ENCODE data around the gene ALKBH5. TPM values are rescaled to one million over a fixed set of nuclear protein-coding genes. Genes with fewer than 3 reads are reported as not detected.

The ALKBH5 gene
- total RNA-seq, 4 donors from 2014 or later, result 67.1 to 92.7 (median 73.2) TPM

GRCh38 chr17:18177133-18177532 lies 6.5 kb upstream of the ALKBH5 start:
- no peak for DNase-seq (ENCODE audit: low spot score in 2 of 2)
- Histone ChIP-seq H3K27me3 (no peaks in the 10 kb centered on the region), H3K4me3 (no peak overlapping the region), H3K27ac (no peak overlapping the region), H3K4me1 (peaks cover 11% of the 10 kb centered on the region), H3K36me3 (no peaks in the 10 kb centered on the region), H3K9me3 (no peaks in the 10 kb centered on the region)
- no peak for TF ChIP-seq POLR2AphosphoS5 (IDR thresholded peaks at IDR 0.05)
- TF ChIP-seq EP300 (IDR thresholded peaks at IDR 0.05), result no peak
- TF ChIP-seq CTCF (IDR thresholded peaks at IDR 0.05), result no peak
- no peak for TF ChIP-seq POLR2A (IDR thresholded peaks at IDR 0.05)

GRCh38 chr17:18177722-18178121 lies 5.9 kb upstream of the ALKBH5 start:
- no peak overlapping the region for H3K27ac ChIP-seq
- no peak for DNase-seq (ENCODE audit: low spot score in 2 of 2)

GRCh38 chr17:18179196-18179595 lies 4.4 kb upstream of the ALKBH5 start:
- Histone ChIP-seq H3K9me3 (no peaks in the 10 kb centered on the region), H3K4me3 (no peak overlapping the region), H3K27me3 (no peaks in the 10 kb centered on the region), H3K36me3 (no peaks in the 10 kb centered on the region), H3K4me1 (peaks cover 18% of the 10 kb centered on the region), H3K27ac (no peak overlapping the region)
- TF ChIP-seq POLR2A (IDR thresholded peaks at IDR 0.05), result no peak
- no peak for TF ChIP-seq EP300 (IDR thresholded peaks at IDR 0.05)
- TF ChIP-seq CTCF (IDR thresholded peaks at IDR 0.05), result no peak
- TF ChIP-seq POLR2AphosphoS5 (IDR thresholded peaks at IDR 0.05), result no peak
- 100% methylated on average over 1 of the region's 1 CpG for WGBS
- DNase-seq (ENCODE audit: low spot score in 2 of 2), result no peak

More at GRCh38 chr17:18177722-18178121, 5.9 kb upstream of the ALKBH5 start:
- WGBS, result 83% methylated on average over 8 of the region's 8 CpGs
- peaks cover 17% of the 10 kb centered on the region for H3K4me1 ChIP-seq
- H3K27me3 ChIP-seq, result no peaks in the 10 kb centered on the region
- H3K4me3 ChIP-seq, result no peak overlapping the region
- H3K36me3 ChIP-seq, result no peaks in the 10 kb centered on the region
- TF ChIP-seq POLR2AphosphoS5 (IDR thresholded peaks at IDR 0.05) (no peak), EP300 (IDR thresholded peaks at IDR 0.05) (no peak), POLR2A (IDR thresholded peaks at IDR 0.05) (no peak), CTCF (IDR thresholded peaks at IDR 0.05) (no peak)
- no peaks in the 10 kb centered on the region for H3K9me3 ChIP-seq

- no peaks in the 10 kb centered on the region for H3K27me3 ChIP-seq
- H3K9me3 ChIP-seq, result no peaks in the 10 kb centered on the region
- DNase-seq (ENCODE audit: low spot score in 2 of 2), result no peak
- no peaks in the 10 kb centered on the region for H3K36me3 ChIP-seq
- TF ChIP-seq POLR2A (IDR thresholded peaks at IDR 0.05) (no peak), EP300 (IDR thresholded peaks at IDR 0.05) (no peak), CTCF (IDR thresholded peaks at IDR 0.05) (no peak), POLR2AphosphoS5 (IDR thresholded peaks at IDR 0.05) (no peak)
- 94% methylated on average over 7 of the region's 7 CpGs for WGBS
- H3K27ac ChIP-seq, result no peak overlapping the region
- peaks cover 22% of the 10 kb centered on the region for H3K4me1 ChIP-seq
- no peak overlapping the region for H3K4me3 ChIP-seq
Measured at GRCh38 chr17:18179804-18180203, 3.8 kb upstream of the ALKBH5 start.

- Histone ChIP-seq H3K4me1 (peaks cover 38% of the 10 kb centered on the region), H3K27me3 (no peaks in the 10 kb centered on the region), H3K36me3 (no peaks in the 10 kb centered on the region), H3K4me3 (no peak overlapping the region), H3K9me3 (no peaks in the 10 kb centered on the region), H3K27ac (no peak overlapping the region)
- TF ChIP-seq POLR2AphosphoS5 (IDR thresholded peaks at IDR 0.05) (no peak), POLR2A (IDR thresholded peaks at IDR 0.05) (no peak), EP300 (IDR thresholded peaks at IDR 0.05) (no peak), CTCF (IDR thresholded peaks at IDR 0.05) (no peak)
- 43% methylated on average over 5 of the region's 5 CpGs for WGBS
- DNase-seq (ENCODE audit: low spot score in 2 of 2), result no peak
Measured at GRCh38 chr17:18181358-18181757, 2.3 kb upstream of the ALKBH5 start.
